ENCODE results near the gene RNF144B.

GRCh38 chr6:18342223-18342622 lies 44.9 kb upstream of the RNF144B start:
- TF ChIP-seq CTCF (IDR thresholded peaks at IDR 0.05 in 4 of 5, conservative IDR thresholded peaks at IDR 0.05 in 1 of 5) (no peak), POLR2A (IDR thresholded peaks at IDR 0.05) (no peak)
